SK-N-SH (cell line): Measurements from ENCODE around the gene CCDC40. TPM values are rescaled to one million over a fixed set of nuclear protein-coding genes. Genes with fewer than 3 reads are reported as not detected.
"Not testable (repeated sequence)": the region's sequence is repeated elsewhere in the genome, so short reads cannot be mapped to it uniquely, and the experiment has no call there.

Source experiments
- CTCF ChIA-PET: fragments of 300-600, 350-600 bp; formaldehyde crosslinking; extraction: SDS; loops from one replicate; lab custom pipeline; 2021; lab: Yijun Ruan, JAX
- POLR2A ChIA-PET: fragments of 350-600 bp; sonication (Branson Sonifier 250); formaldehyde crosslinking; extraction: SDS; loops from one replicate; lab custom pipeline; 2020; ENCODE audit warnings: antibody characterized with exemption, inconsistent platforms; lab: Yijun Ruan, JAX
- DNase-seq: peaks from one replicate; pipeline ENCODE4 v3.0.0; 2012
- H2AFZ ChIP-seq: fragments of 200-600 bp; sonication (generic); 2 replicates; pipeline ENCODE4 v1.8.1; 2016; ENCODE audit warnings: antibody characterized with exemption, mild to moderate bottlenecking, low read depth
- H3F3A ChIP-seq: fragments of 200-600 bp; sonication (generic); replicated peaks from 2 replicates; pipeline ENCODE3; 2016; ENCODE audit warnings: antibody characterized with exemption, mild to moderate bottlenecking; ENCODE audit not compliant: insufficient read depth
- H3K27ac ChIP-seq, 2 experiments: fragments of 200-500 bp in 1 of 2; fragments of 200-600 bp in 1 of 2; sonication (Bioruptor generic) in 1 of 2; sonication (generic), shearing (Covaris generic) in 1 of 2; 2 replicates each; pipeline versions ENCODE4 v1.5.1 to v1.6.1; 2014 to 2016; ENCODE audit warnings: low read depth in 2 of 2, inconsistent platforms in 1 of 2, low read length in 1 of 2, mild to moderate bottlenecking in 1 of 2, mixed read lengths in 1 of 2
- H3K27me3 ChIP-seq: fragments of 200-600 bp; sonication (generic), shearing (Covaris generic); 2 replicates; pipeline ENCODE4 v1.6.1; 2016; ENCODE audit warnings: mixed run types; ENCODE audit not compliant: insufficient read depth
- H3K36me3 ChIP-seq, 2 experiments: fragments of 200-500 bp in 1 of 2; fragments of 200-600 bp in 1 of 2; sonication (Bioruptor generic) in 1 of 2; sonication (generic) in 1 of 2; replicated peaks in 1 of 2; 2 replicates each; pipeline versions ENCODE3 to v1.5.1; 2014 to 2016; ENCODE audit warnings: low read length in 1 of 2, mild to moderate bottlenecking in 1 of 2; ENCODE audit not compliant: insufficient read depth in 2 of 2, control insufficient read depth in 1 of 2
- H3K4me1 ChIP-seq, 2 experiments: fragments of 200-500 bp in 1 of 2; fragments of 200-600 bp in 1 of 2; sonication (Bioruptor generic) in 1 of 2; sonication (generic), shearing (Covaris generic) in 1 of 2; 2 replicates each; pipeline versions ENCODE4 v1.5.1 to v1.6.1; 2014 to 2016; ENCODE audit warnings: low read depth in 1 of 2, low read length in 1 of 2, mixed run types in 1 of 2; ENCODE audit not compliant: insufficient read depth in 2 of 2, control insufficient read depth in 1 of 2
- H3K4me2 ChIP-seq: fragments of 200-600 bp; sonication (generic), shearing (Covaris generic); 2 replicates; pipeline ENCODE4 v1.6.1; 2017; ENCODE audit warnings: mixed run types
- H3K4me3 ChIP-seq, 2 experiments: fragments of 200-500 bp in 1 of 2; fragments of 200-600 bp in 1 of 2; sonication (Bioruptor generic) in 1 of 2; sonication (generic), shearing (Covaris generic) in 1 of 2; 2 replicates each; pipeline versions ENCODE4 v1.5.1 to v1.8.1; 2014 to 2016; ENCODE audit warnings: low read depth in 2 of 2, inconsistent platforms in 1 of 2, low read length in 1 of 2, mild to moderate bottlenecking in 1 of 2, mixed read lengths in 1 of 2, moderate library complexity in 1 of 2
- H3K79me2 ChIP-seq: fragments of 200-600 bp; sonication (generic); 2 replicates; pipeline ENCODE4 v1.8.1; 2017; ENCODE audit warnings: mild to moderate bottlenecking; ENCODE audit not compliant: insufficient read depth
- H3K9ac ChIP-seq: fragments of 200-600 bp; sonication (generic); 2 replicates; pipeline ENCODE4 v1.6.1; 2017; ENCODE audit warnings: mixed run types
- H3K9me2 ChIP-seq: fragments of 200-600 bp; sonication (generic); 2 replicates; pipeline ENCODE4 v1.6.1; 2017; ENCODE audit warnings: mixed run types
- H3K9me3 ChIP-seq: fragments of 200-600 bp; sonication (generic); 2 replicates; pipeline ENCODE4 v1.6.1; 2017; ENCODE audit warnings: mixed run types, mild to moderate bottlenecking, moderate library complexity
- H4K20me1 ChIP-seq: fragments of 200-600 bp; sonication (generic); 2 replicates; pipeline ENCODE4 v1.6.1; 2017; ENCODE audit warnings: mild to moderate bottlenecking, mixed run types; ENCODE audit not compliant: insufficient read depth
- CTCF ChIP-seq: fragments of 200-600 bp; sonication (generic); IDR thresholded peaks from 2 replicates; pipeline ENCODE4 v1.6.1; 2017; ENCODE audit warnings: antibody characterized with exemption, mild to moderate bottlenecking, moderate library complexity
- EP300 ChIP-seq, 2 experiments: IDR thresholded peaks; 2 replicates each; pipeline versions ENCODE4 v1.4.0 to v1.6.1; 2012; ENCODE audit warnings: borderline replicate concordance in 1 of 2, low read depth in 1 of 2, low read length in 1 of 2
- FOSL2 ChIP-seq: IDR thresholded peaks from 2 replicates; pipeline ENCODE4 v1.4.0; 2012; ENCODE audit warnings: low read depth, mild to moderate bottlenecking, moderate library complexity, borderline replicate concordance
- FOXJ3 ChIP-seq: sonication (generic); formaldehyde crosslinking; IDR thresholded peaks from 2 replicates; pipeline ENCODE4 v1.5.1; 2020; ENCODE audit warnings: mild to moderate bottlenecking, missing genetic modification reagents
- FOXM1 ChIP-seq: IDR thresholded peaks from 2 replicates; pipeline ENCODE4 v1.4.0; 2012; ENCODE audit warnings: low read depth, mild to moderate bottlenecking
- JUND ChIP-seq: IDR thresholded peaks from 2 replicates; pipeline ENCODE4 v1.4.0; 2012
- MAX ChIP-seq: IDR thresholded peaks from 2 replicates; pipeline ENCODE4 v1.4.0; 2012; ENCODE audit warnings: low read depth
- MEF2A ChIP-seq: IDR thresholded peaks from 2 replicates; pipeline ENCODE4 v1.4.0; 2012; ENCODE audit warnings: low read depth, borderline replicate concordance
- MXI1 ChIP-seq: IDR thresholded peaks from 2 replicates; pipeline ENCODE4 v1.6.1; 2012; ENCODE audit warnings: mild to moderate bottlenecking, low read depth, low read length, improper control_type of control experiment
- NRF1 ChIP-seq: IDR thresholded peaks from 2 replicates; pipeline ENCODE4 v1.6.1; 2012; ENCODE audit warnings: low read depth, mild to moderate bottlenecking, low read length
- PBX3 ChIP-seq: IDR thresholded peaks from 2 replicates; pipeline ENCODE4; 2012
- POLR2AphosphoS5 ChIP-seq: IDR thresholded peaks from 2 replicates; pipeline ENCODE4 v1.6.1; 2012; ENCODE audit warnings: low read depth, low read length
- RAD21 ChIP-seq: IDR thresholded peaks from 2 replicates; pipeline ENCODE4 v1.6.1; 2012; ENCODE audit warnings: mild to moderate bottlenecking, low read length
- RCOR1 ChIP-seq: fragments of 150-350 bp; IDR thresholded peaks from 2 replicates; pipeline ENCODE4 v1.6.1; 2017; ENCODE audit warnings: antibody characterized with exemption, low read length
- RFX5 ChIP-seq: IDR thresholded peaks from 2 replicates; pipeline ENCODE4 v1.6.1; 2012; ENCODE audit warnings: mild to moderate bottlenecking, improper control_type of control experiment, low read length
- SIN3A ChIP-seq: IDR thresholded peaks from 2 replicates; pipeline ENCODE4 v1.6.1; 2012; ENCODE audit warnings: low read depth, mild to moderate bottlenecking, low read length, moderate library complexity, borderline replicate concordance
- SMC3 ChIP-seq: IDR thresholded peaks from 2 replicates; pipeline ENCODE4 v1.6.1; 2012; ENCODE audit warnings: low read depth, low read length, improper control_type of control experiment
- TCF12 ChIP-seq: IDR thresholded peaks from 2 replicates; pipeline ENCODE4 v1.4.0; 2012
- TEAD4 ChIP-seq: IDR thresholded peaks from 2 replicates; pipeline ENCODE4 v1.4.0; 2012; ENCODE audit warnings: mild to moderate bottlenecking, borderline replicate concordance; ENCODE audit not compliant: insufficient read depth
- USF1 ChIP-seq: IDR thresholded peaks from 2 replicates; pipeline ENCODE4 v1.4.0; 2012; ENCODE audit warnings: low read depth, borderline replicate concordance
- USF2 ChIP-seq: fragments of 150-350 bp; IDR thresholded peaks from 2 replicates; pipeline ENCODE4 v1.6.1; 2017; ENCODE audit warnings: antibody characterized with exemption, low read length, low read depth, borderline replicate concordance
- YY1 ChIP-seq: IDR thresholded peaks from 2 replicates; pipeline ENCODE4 v1.4.0; 2012; ENCODE audit warnings: low read depth, mild to moderate bottlenecking
- WGBS: methylation state at CpG from one replicate; pipeline ENCODE4 v1.1.6; 2017; ENCODE audit warnings: low lambda C conversion rate; 5-methylcytosine and 5-hydroxymethylcytosine counted together
- polyA plus RNA-seq, 3 experiments: library from polyadenylated mRNA; depleted of rRNA; stranded (reverse); fragments of >200 nt; gene quantifications; 2 replicates each; pipeline ENCODE4 v1.2.3, GENCODE V29; 2012

Gene CCDC40
- polyA plus RNA-seq, 1 of the 3 experiments (the other 2 are of a cell fraction): 17.3 TPM

GRCh38 chr17:80043963-80044362 lies 7.5 kb downstream of the CCDC40 start (continued):
- no peak for TF ChIP-seq USF1
- no peak for TF ChIP-seq NRF1
- no peak for TF ChIP-seq POLR2AphosphoS5
- no peak for TF ChIP-seq SIN3A
- TF ChIP-seq FOXJ3 (CRISPR knock-in tag): no peak
- TF ChIP-seq MAX: no peak
- TF ChIP-seq MXI1: no peak

- no peaks in the 10 kb centered on the region for H4K20me1 ChIP-seq
- no peaks in the 10 kb centered on the region for H3K9me3 ChIP-seq
- no peak overlapping the region for H3K27ac ChIP-seq
- H3K4me2 ChIP-seq: no peak overlapping the region
- no peaks in the 10 kb centered on the region for H3K27me3 ChIP-seq
- H3K4me3 ChIP-seq: no peak overlapping the region
- no peaks in the 10 kb centered on the region for H3F3A ChIP-seq
- DNase-seq: no peak
- CTCF ChIA-PET: interaction anchor here (1.2 to 1.5 kb wide), 4 partner anchors 8 to 55 kb away, joined by 3 to 4 read pairs (median 4); no protein-coding TSS in a partner anchor
- peaks cover 29 to 55% of the 10 kb centered on the region in 2 experiments for H3K36me3 ChIP-seq
- whole genome bisulfite sequencing: 77% methylated on average over 4 of the region's 4 CpGs
- no peak overlapping the region for H2AFZ ChIP-seq
- H3K9me2 ChIP-seq: no peaks in the 10 kb centered on the region
- POLR2A ChIA-PET: no interaction called here
- H3K79me2 ChIP-seq: no peaks in the 10 kb centered on the region
- no peaks in the 10 kb centered on the region for H3K4me1 ChIP-seq
- no peak overlapping the region for H3K9ac ChIP-seq
- TF ChIP-seq MEF2A (no peak), MAX (no peak), FOXM1 (no peak), JUND (no peak), EP300 (IDR thresholded peaks at IDR 0.05; ENCODE audit: borderline replicate concordance in 1 of 2, low read depth in 1 of 2, low read length in 1 of 2) (no peak), YY1 (no peak), USF2 (no peak), TEAD4 (no peak), FOSL2 (no peak), PBX3 (no peak), TCF12 (no peak), FOXJ3 (CRISPR knock-in tag) (no peak), RFX5 (no peak), RCOR1 (no peak), RAD21 (no peak), CTCF (no peak), SMC3 (no peak), MXI1 (no peak), NRF1 (no peak)
Observed at GRCh38 chr17:80045703-80046102, 9.3 kb downstream of the CCDC40 start.

- H3F3A ChIP-seq, DNase-seq, H2AFZ ChIP-seq, H3K9me2 ChIP-seq, H3K4me1 ChIP-seq, POLR2A ChIA-PET, H3K4me2 ChIP-seq, H3K27ac ChIP-seq, H3K4me3 ChIP-seq, H3K9me3 ChIP-seq, H3K9ac ChIP-seq, H4K20me1 ChIP-seq, H3K79me2 ChIP-seq, H3K27me3 ChIP-seq: not testable (repeated sequence)
- peaks cover 19 to 57% of the 10 kb centered on the region in 2 experiments for H3K36me3 ChIP-seq
- CTCF ChIA-PET: interaction anchor here (1.2 to 1.5 kb wide), 2 partner anchors 37 to 41 kb away, joined by 4 read pairs; no protein-coding TSS in a partner anchor
- WGBS: 92% methylated on average over 10 of the region's 10 CpGs
Observed at GRCh38 chr17:80046709-80047108, 10.3 kb downstream of the CCDC40 start.
